GM18861 (cell line): ENCODE results near the gene RNF212.
"Not testable (repeated sequence)": the region's sequence is repeated elsewhere in the genome, so short reads cannot be mapped to it uniquely, and the experiment has no call there.

ENCODE experiments used
- ATAC-seq: cut with Tn5 transposase; IDR thresholded peaks from one replicate; pipeline ENCODE4 v1.9.1; 2021; ENCODE audit not compliant: unreplicated experiment

RNF212 gene

DNA sequence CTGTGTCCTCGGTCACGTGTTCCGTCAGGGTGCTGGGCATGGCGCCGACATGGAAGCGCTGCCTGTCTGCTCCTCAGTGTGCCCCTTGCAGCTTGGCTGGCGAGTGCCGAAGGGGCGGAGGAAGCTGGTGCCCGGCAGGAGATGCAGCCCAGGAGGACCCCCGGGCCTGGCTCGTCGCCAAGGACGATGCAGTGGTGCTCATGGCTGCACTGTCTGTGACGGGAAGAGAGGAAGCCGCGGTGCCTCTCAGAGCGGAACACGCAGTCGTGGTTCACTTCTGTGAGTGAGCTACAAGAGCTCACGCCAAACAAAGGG, 63.8 kb downstream of the RNF212 start:
- ATAC-seq: no peak

GRCh38 chr4:1048773-1049590, 64.4 kb downstream of the RNF212 start:
- no peak for ATAC-seq

- ATAC-seq: no peak
Measured at GRCh38 chr4:1047976-1048772, 65.2 kb downstream of the RNF212 start.

GRCh38 chr4:1047106-1047975, 66.0 kb downstream of the RNF212 start:
- ATAC-seq: no peak

DNA sequence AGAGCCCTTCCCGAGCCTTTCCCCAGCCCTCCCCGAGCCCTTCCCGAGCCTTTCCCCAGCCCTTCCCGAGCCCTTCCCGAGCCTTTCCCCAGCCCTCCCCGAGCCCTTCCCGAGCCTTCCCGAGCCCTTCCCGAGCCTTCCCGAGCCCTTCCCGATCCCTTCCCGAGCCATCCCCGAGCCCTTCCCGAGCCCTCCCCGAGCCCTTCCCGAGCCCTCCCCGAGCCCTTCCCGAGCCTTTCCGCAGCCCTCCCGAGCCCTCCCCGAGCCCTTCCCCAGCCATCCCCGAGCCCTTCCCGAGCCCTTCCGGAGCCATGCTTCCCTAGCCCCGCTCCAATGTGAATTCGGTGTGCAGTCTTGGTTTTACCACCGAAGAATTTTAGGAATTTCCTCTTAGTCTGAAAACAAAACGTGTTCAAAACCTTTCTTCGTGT, 66.8 kb downstream of the RNF212 start:
- not testable (repeated sequence) for ATAC-seq

GRCh38 chr4:1045595-1046201, 67.7 kb downstream of the RNF212 start:
- no peak for ATAC-seq

DNA sequence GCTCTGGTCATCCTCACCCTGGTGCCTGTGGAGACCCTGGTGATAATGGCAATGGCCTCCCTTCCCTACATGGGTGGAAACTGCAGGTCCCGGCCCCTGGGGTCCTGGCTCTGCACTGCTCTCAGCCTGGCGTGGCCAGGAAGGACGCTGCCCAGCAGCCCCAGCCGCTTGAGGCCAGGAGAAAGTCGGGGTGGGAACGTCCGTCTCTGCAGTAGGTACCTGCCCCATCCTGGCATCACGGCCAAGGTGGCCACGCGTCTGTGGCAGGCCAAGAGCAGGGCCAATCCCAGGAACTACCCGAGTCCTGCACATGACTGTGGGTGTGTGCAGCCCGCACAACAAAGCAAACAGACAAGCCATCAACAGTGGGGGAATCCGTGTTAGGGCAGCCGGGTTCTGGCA, 68.2 kb downstream of the RNF212 start:
- no peak for ATAC-seq

DNA sequence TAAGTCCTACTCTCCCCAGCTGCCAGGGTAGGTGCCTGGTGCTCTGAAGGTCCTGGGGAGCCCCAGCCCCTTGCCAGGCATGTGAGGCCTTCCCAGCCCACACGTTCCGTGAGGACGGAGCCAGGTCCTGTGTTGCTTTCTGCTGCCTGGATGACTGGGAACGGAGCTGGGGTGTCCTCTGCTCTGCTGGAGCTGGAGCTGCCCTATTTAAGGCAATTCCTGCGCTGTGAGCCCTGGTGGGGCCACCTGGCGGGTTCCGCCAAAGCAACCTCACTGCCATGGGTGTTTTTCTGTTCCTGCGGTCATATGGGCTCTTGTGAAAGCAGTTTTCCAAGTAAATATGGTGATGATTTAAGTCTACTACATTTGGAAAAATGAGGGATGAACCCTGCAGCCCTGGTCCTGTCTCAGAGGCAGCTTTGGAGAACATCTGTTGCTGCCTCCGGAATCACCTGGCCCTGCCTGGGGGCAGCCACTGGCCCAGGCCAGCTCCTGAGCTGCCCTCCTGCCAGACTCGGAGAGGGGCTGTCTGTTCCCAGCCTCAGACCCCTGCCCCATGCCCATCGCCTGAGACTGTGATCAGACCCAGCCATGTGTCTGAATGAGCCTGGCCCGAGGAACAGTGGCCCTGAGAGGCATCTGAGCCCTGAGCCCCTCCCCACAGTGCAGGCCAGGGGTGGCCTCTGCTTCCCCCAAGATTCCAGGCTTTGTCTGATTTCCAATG, 68.7 kb downstream of the RNF212 start:
- no peak for ATAC-seq

DNA sequence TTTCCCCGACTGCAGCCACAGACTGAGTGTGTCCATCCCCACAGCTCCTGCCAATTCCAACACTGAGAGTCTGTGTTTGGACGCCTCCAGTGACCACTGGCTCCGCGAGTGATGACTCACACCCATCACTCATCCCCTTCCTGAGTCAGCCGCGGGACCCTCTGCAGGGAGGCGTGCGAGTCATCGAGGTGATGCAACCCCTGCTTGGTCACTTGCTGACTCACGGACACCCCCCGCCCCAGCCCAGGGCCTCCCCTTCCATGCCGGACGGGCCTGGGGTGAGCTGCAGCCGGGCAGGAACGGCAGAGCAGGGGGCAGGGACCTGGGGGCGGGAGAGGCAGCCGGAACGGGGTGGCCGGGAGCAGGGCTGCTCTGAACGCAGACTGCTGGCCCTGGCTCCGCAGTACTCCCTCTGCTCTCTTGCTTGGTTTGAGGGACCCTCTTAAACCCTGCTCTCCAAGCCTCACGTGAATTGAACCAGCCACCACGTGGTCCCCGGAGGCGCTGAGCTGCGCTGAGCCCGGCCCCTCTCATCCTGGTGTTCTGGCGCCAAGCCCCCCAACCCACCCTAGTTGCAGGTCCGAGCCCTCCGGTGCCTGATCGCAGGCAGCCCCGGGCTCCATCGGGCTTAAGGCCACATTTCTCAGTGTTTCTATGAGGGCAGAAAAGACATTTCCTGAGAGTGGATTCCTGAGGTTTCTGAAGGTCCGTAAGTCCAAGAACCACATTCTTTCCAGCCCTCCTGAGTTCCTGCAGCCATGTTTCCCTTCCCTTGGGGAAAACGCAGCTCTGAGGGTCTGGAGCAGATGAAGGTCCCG, 69.5 kb downstream of the RNF212 start:
- no peak for ATAC-seq

DNA sequence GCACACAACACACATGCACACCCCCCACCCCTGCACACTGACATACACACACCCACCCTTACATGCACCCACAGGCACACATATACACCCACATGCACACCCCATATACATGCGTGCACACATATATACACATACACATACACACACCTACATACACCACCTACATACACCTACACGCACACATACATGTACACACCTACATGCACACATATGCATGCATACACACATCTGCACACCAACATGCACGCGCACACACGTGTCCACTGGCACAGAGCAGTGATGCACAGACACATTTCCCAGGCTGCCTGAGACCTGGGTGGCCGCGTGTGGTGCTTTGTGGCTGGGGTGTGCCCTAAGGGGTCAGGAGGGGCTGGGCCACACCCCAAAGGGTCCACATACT, 70.2 kb downstream of the RNF212 start:
- ATAC-seq: no peak

DNA sequence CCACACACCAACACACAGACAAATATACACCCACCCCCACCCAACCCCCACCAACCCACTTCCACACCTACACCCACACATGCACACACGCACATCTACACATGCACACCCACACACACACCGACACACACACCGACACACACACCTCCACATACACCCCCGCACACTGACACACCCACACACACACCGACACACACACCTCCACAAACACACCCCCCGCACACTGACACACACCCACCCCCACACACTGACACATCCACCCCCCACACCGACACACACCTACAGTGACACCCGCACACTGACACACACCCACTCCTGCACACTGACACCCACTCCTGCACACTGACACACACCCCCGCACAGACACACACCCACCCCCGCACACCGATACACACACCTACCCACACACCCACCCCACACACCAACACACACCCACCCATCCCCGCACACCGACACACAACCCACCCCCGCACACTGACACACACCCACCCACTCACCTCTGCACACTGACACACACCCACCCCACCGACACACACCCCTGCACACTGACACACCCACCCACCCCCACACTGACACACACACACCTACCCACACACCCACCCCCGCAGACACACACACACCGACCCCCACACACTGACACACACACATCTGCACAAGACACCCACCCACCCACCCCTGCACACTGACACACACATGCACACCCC, 70.9 kb downstream of the RNF212 start:
- no peak for ATAC-seq

DNA sequence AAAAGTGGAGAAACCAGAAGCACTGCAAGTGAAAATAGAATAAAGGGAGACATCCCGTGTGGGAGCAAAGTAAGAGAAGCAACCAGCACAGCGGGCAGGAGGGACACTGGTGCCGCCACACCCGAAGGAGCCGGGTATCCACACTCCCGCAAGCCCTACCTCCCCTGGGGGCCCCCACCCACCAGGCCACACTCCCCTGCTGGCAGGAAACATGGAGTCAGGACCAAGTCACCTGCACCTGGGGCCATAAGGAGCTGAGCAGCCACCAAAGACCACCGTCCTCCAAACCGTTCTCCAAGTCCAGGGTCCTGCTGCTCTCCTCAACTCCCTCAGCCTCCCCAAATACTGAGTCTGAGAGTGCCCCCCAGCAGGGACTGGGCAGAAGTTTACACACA, 71.4 kb downstream of the RNF212 start:
- no peak for ATAC-seq

- no peak for ATAC-seq
Measured at GRCh38 chr4:1041147-1041935, 72.0 kb downstream of the RNF212 start.

- no peak for ATAC-seq
Measured at GRCh38 chr4:1040344-1041146, 72.8 kb downstream of the RNF212 start.

GRCh38 chr4:1039493-1040343, 73.6 kb downstream of the RNF212 start:
- no peak for ATAC-seq

GRCh38 chr4:1038948-1039492, 74.3 kb downstream of the RNF212 start:
- no peak for ATAC-seq
